Measurements from ENCODE around the gene DLEC1.

GRCh38 chr3:38018296-38019266 is 20.4 kb upstream of the DLEC1 start:
- TF ChIP-seq, protein P1, sequence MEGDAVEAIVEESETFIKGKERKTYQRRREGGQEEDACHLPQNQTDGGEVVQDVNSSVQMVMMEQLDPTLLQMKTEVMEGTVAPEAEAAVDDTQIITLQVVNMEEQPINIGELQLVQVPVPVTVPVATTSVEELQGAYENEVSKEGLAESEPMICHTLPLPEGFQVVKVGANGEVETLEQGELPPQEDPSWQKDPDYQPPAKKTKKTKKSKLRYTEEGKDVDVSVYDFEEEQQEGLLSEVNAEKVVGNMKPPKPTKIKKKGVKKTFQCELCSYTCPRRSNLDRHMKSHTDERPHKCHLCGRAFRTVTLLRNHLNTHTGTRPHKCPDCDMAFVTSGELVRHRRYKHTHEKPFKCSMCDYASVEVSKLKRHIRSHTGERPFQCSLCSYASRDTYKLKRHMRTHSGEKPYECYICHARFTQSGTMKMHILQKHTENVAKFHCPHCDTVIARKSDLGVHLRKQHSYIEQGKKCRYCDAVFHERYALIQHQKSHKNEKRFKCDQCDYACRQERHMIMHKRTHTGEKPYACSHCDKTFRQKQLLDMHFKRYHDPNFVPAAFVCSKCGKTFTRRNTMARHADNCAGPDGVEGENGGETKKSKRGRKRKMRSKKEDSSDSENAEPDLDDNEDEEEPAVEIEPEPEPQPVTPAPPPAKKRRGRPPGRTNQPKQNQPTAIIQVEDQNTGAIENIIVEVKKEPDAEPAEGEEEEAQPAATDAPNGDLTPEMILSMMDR (conservative IDR thresholded peaks at IDR 0.05; ENCODE audit: low read length), result no peak
- TF ChIP-seq EZH2phosphoT487 (IDR thresholded peaks at IDR 0.05; ENCODE audit: borderline replicate concordance), result no peak

All from Loucy (cell line).